Gastrocnemius medialis (tissue), 4 donors: Measurements from ENCODE around the gene ERBIN. TPM values are rescaled to one million over a fixed set of nuclear protein-coding genes. Genes with fewer than 3 reads are reported as not detected.

Experiments used
- ATAC-seq, 2 donors: fragments of 150-250 bp; one replicate each; pipeline ENCODE4 v1.9.1; 2016
- DNase-seq, 2 donors: peaks; one replicate each; pipeline ENCODE4 v3.0.0-alpha.2; 2019
- H3K27ac ChIP-seq, 4 donors: fragments of 200-600 bp; sonication (generic); 1 replicate in 1 of 4; 2 replicates in 3 of 4; pipeline ENCODE4 v1.5.1; 2016 to 2018; ENCODE audit warnings: mild to moderate bottlenecking in 2 of 4, moderate library complexity in 1 of 4
- H3K27me3 ChIP-seq, 3 donors: fragments of 200-600 bp; sonication (generic) in 2 of 3; 1 replicate in 1 of 3; 2 replicates in 2 of 3; pipeline versions ENCODE4 v1.5.1 to v1.6.0; 2016 to 2019; ENCODE audit warnings: mild to moderate bottlenecking in 1 of 3, moderate library complexity in 1 of 3
- H3K36me3 ChIP-seq, 2 donors: fragments of 200-600 bp; sonication (generic) in 1 of 2; one replicate each; pipeline ENCODE4 v1.5.1; 2017 to 2018
- H3K4me1 ChIP-seq, 2 donors: fragments of 200-600 bp; sonication (generic) in 1 of 2; one replicate each; pipeline ENCODE4 v1.5.1; 2016 to 2017; ENCODE audit warnings: mild to moderate bottlenecking in 2 of 2
- H3K4me3 ChIP-seq, 4 donors: fragments of 200-600 bp; sonication (generic) in 3 of 4; 1 replicate in 1 of 4; 2 replicates in 3 of 4; pipeline ENCODE4 v1.5.1; 2016 to 2019; ENCODE audit warnings: mild to moderate bottlenecking in 2 of 4
- H3K9me3 ChIP-seq, 3 donors: fragments of 200-600 bp; sonication (generic) in 2 of 3; 1 replicate in 1 of 3; 2 replicates in 2 of 3; pipeline ENCODE4 v1.5.1; 2016 to 2019
- CTCF ChIP-seq, 5 experiments: fragments of 450-650 bp in 3 of 5; fragments of 200-600 bp in 2 of 5; sonication (generic) in 2 of 5; IDR thresholded peaks in 4 of 5; conservative IDR thresholded peaks in 1 of 5; 1 replicate in 4 of 5; 2 replicates in 1 of 5; pipeline ENCODE4 v1.5.1; 2016 to 2019; ENCODE audit warnings: antibody characterized with exemption in 5 of 5, mild to moderate bottlenecking in 3 of 5, moderate library complexity in 3 of 5
- POLR2A ChIP-seq, 2 donors: fragments of 450-650 bp; IDR thresholded peaks; one replicate each; pipeline ENCODE4 v1.6.1; 2017; ENCODE audit warnings: antibody characterized with exemption in 2 of 2, mild to moderate bottlenecking in 2 of 2, moderate library complexity in 2 of 2
- in situ Hi-C, 4 donors: fragments of 200-750 bp; cut with MboI; loops; one replicate each; pipeline versions ENCODE4 v1.15.0 to v1.8.0; 2017; ENCODE audit warnings: low sequenced_read_pairs in 4 of 4
- intact Hi-C: fragments of 100-400 bp; cut with DNase I; formaldehyde crosslinking; loops from one replicate; pipeline ENCODE4 v1.15.1; 2023; ENCODE audit warnings: low total_unique reads
- total RNA-seq, 4 donors: library from RNA; depleted of rRNA; stranded (reverse); fragments of >200 nt; gene quantifications; one replicate each; pipeline versions ENCODE4 v1.1.0 to v1.2.3, GENCODE V29; 2016

The ERBIN gene
- total RNA-seq, 4 donors from 2014 or later, result 35.1 to 42.0 (median 38.7) TPM

- Histone ChIP-seq H3K4me3 (peak overlapping the region; percentile 77 to 95 (median 86)), H3K9me3 (no peaks in the 10 kb centered on the region), H3K4me1 (peaks cover 12 to 14% of the 10 kb centered on the region in 2 donors), H3K27me3 (no peaks in the 10 kb centered on the region), H3K27ac (peak overlapping the region; percentile 96 to 100 (median 98)), H3K36me3 (no peaks in the 10 kb centered on the region)
- TF ChIP-seq CTCF (IDR thresholded peaks at IDR 0.05 in 4 of 5, conservative IDR thresholded peaks at IDR 0.05 in 1 of 5) (no peak), POLR2A (IDR thresholded peaks at IDR 0.05) (no peak)
- intact Hi-C loops (loop anchor here (5.0 to 10.0 kb wide), 2 partner anchors 132 to 300 kb away; partner anchors contain the start of genes SHLD3, TRAPPC13 and TRIM23), in situ Hi-C loops (loop anchor here in 2 of 4 donors (10.0 kb wide), 1 partner anchor 220 kb away; the partner anchor contains the start of gene SREK1 (in 2 of the 2))
- ATAC-seq (peak in 1 of 2 donors; percentile 1), DNase-seq (no peak)
Observed at GRCh38 chr5:65924366-65925043, 1.9 kb upstream of the ERBIN start.

- intact Hi-C loops (loop anchor here (5.0 to 10.0 kb wide), 2 partner anchors 133 to 300 kb away; partner anchors contain the start of genes SHLD3, TRAPPC13 and TRIM23), in situ Hi-C loops (loop anchor here in 2 of 4 donors (10.0 kb wide), 1 partner anchor 220 kb away; the partner anchor contains the start of gene SREK1 (in 2 of the 2))
- TF ChIP-seq POLR2A (IDR thresholded peaks at IDR 0.05) (no peak), CTCF (IDR thresholded peaks at IDR 0.05 in 4 of 5, conservative IDR thresholded peaks at IDR 0.05 in 1 of 5) (no peak)
- H3K4me3 ChIP-seq, result peak overlapping the region; percentile 77 to 95 (median 86)
- DNase-seq (peak; percentile 42 to 65), ATAC-seq (peak; percentile 39 to 47)
- no peaks in the 10 kb centered on the region for H3K9me3 ChIP-seq
- H3K27ac ChIP-seq, result peak overlapping the region; percentile 96 to 100 (median 98)
- H3K27me3 ChIP-seq, result no peaks in the 10 kb centered on the region
- H3K4me1 ChIP-seq, result peaks cover 15% of the 10 kb centered on the region in 2 donors
- H3K36me3 ChIP-seq, result no peaks in the 10 kb centered on the region
Observed at GRCh38 chr5:65925044-65925600, 1.3 kb upstream of the ERBIN start.

- Histone ChIP-seq H3K27me3 (no peaks in the 10 kb centered on the region), H3K27ac (peak overlapping the region; percentile 97 to 100 (median 99)), H3K4me1 (peaks cover 18% of the 10 kb centered on the region in 2 donors), H3K36me3 (no peaks in the 10 kb centered on the region), H3K9me3 (no peaks in the 10 kb centered on the region), H3K4me3 (peak overlapping the region; percentile 85 to 95 (median 92))
- in situ Hi-C loops (loop anchor here in 2 of 4 donors (10.0 kb wide), 1 partner anchor 219 kb away; the partner anchor contains the start of gene SREK1 (in 2 of the 2)), intact Hi-C loops (loop anchor here (2.0 to 10.0 kb wide), 5 partner anchors 43 to 301 kb away; partner anchors contain the start of genes NLN, SGTB, SHLD3 and SREK1)
- DNase-seq (peak; percentile 69 to 79), ATAC-seq (peak; percentile 69)
- TF ChIP-seq CTCF (IDR thresholded peaks at IDR 0.05 in 4 of 5, conservative IDR thresholded peaks at IDR 0.05 in 1 of 5), result peak in 4 of 5 experiments; percentile 41 to 50 (median 44)
- peak; percentile 93 to 95 for TF ChIP-seq POLR2A (IDR thresholded peaks at IDR 0.05)
Observed at GRCh38 chr5:65925601-65926275, 637 bp upstream of the ERBIN start.

GRCh38 chr5:65926893-65927292 is 518 bp downstream of the ERBIN start:
- intact Hi-C loops, result loop anchor here (2.0 to 10.0 kb wide), 5 partner anchors 42 to 302 kb away; partner anchors contain the start of genes NLN, SGTB, SHLD3 and SREK1
- TF ChIP-seq POLR2A (IDR thresholded peaks at IDR 0.05) (no peak), CTCF (IDR thresholded peaks at IDR 0.05 in 4 of 5, conservative IDR thresholded peaks at IDR 0.05 in 1 of 5) (no peak)
- DNase-seq, result no peak
- Histone ChIP-seq H3K27ac (peak overlapping the region; percentile 97 to 100 (median 99)), H3K9me3 (no peaks in the 10 kb centered on the region), H3K36me3 (no peaks in the 10 kb centered on the region), H3K27me3 (no peaks in the 10 kb centered on the region), H3K4me3 (peak overlapping the region; percentile 85 to 95 (median 92)), H3K4me1 (peaks cover 22 to 24% of the 10 kb centered on the region in 2 donors)
- no peak for ATAC-seq
- in situ Hi-C loops, result loop anchor here in 2 of 4 donors (10.0 kb wide), 1 partner anchor 218 kb away; the partner anchor contains the start of gene SREK1 (in 2 of the 2)
